D721Med (cell line): ENCODE results near the gene UPK3A.

Experiments
- DNase-seq: peaks from one replicate; pipeline ENCODE4 v3.0.0; 2011; ENCODE audit warnings: low spot score; ENCODE audit not compliant: insufficient read length
- FAIRE-seq: peaks from 2 replicates; lab custom pipeline; 2011; peaks lifted over from hg19 to GRCh38; lab: Jason Lieb, UNC
- CTCF ChIP-seq: IDR thresholded peaks from 2 replicates; pipeline ENCODE4 v1.5.1; 2012; ENCODE audit warnings: mild to moderate bottlenecking, control low read depth; ENCODE audit not compliant: insufficient read depth; ENCODE audit errors: missing control alignments

The UPK3A gene

GRCh38 chr22:45284705-45285262 is at the start of gene UPK3A:
TSS of gene UPK3A (plus strand) at chr22:45284949. CDS start at chr22:45285014, 65 bp downstream.
- TF ChIP-seq CTCF, result no peak
- no peak for FAIRE-seq
- DNase-seq, result no peak

GRCh38 chr22:45235101-45235777 is 49.5 kb upstream of the UPK3A start:
- TF ChIP-seq CTCF, result no peak
- FAIRE-seq (no peak), DNase-seq (no peak)

GRCh38 chr22:45235851-45236342 is 48.9 kb upstream of the UPK3A start:
- no peak for TF ChIP-seq CTCF
- DNase-seq (no peak), FAIRE-seq (no peak)

- DNase-seq (no peak), FAIRE-seq (no peak)
- TF ChIP-seq CTCF, result no peak
Measured at GRCh38 chr22:45237065-45237990, 47.4 kb upstream of the UPK3A start.

- no peak for FAIRE-seq
- DNase-seq, result no peak
- TF ChIP-seq CTCF, result no peak
Measured at GRCh38 chr22:45238076-45238956, 46.4 kb upstream of the UPK3A start.

GRCh38 chr22:45238957-45239680 is 45.6 kb upstream of the UPK3A start:
- TF ChIP-seq CTCF, result no peak
- FAIRE-seq (no peak), DNase-seq (no peak)
